GM19324 (cell line): ENCODE results near the gene HBB.
"Not testable (repeated sequence)": the region's sequence is repeated elsewhere in the genome, so short reads cannot be mapped to it uniquely, and the experiment has no call there.

ENCODE experiments used
- ATAC-seq: cut with Tn5 transposase; IDR thresholded peaks from one replicate; pipeline ENCODE4 v1.9.1; 2021; ENCODE audit warnings: mild to moderate bottlenecking, moderate library complexity; ENCODE audit not compliant: unreplicated experiment, low FRiP score

Gene HBB

DNA sequence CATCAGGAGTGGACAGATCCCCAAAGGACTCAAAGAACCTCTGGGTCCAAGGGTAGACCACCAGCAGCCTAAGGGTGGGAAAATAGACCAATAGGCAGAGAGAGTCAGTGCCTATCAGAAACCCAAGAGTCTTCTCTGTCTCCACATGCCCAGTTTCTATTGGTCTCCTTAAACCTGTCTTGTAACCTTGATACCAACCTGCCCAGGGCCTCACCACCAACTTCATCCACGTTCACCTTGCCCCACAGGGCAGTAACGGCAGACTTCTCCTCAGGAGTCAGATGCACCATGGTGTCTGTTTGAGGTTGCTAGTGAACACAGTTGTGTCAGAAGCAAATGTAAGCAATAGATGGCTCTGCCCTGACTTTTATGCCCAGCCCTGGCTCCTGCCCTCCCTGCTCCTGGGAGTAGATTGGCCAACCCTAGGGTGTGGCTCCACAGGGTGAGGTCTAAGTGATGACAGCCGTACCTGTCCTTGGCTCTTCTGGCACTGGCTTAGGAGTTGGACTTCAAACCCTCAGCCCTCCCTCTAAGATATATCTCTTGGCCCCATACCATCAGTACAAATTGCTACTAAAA is at the start of gene HBB:
Gene HBB (minus strand): TSS at position 340 of the 579 bp plus-strand sequence. CDS start 50 bp downstream, at position 290.
- ATAC-seq, result no peak

DNA sequence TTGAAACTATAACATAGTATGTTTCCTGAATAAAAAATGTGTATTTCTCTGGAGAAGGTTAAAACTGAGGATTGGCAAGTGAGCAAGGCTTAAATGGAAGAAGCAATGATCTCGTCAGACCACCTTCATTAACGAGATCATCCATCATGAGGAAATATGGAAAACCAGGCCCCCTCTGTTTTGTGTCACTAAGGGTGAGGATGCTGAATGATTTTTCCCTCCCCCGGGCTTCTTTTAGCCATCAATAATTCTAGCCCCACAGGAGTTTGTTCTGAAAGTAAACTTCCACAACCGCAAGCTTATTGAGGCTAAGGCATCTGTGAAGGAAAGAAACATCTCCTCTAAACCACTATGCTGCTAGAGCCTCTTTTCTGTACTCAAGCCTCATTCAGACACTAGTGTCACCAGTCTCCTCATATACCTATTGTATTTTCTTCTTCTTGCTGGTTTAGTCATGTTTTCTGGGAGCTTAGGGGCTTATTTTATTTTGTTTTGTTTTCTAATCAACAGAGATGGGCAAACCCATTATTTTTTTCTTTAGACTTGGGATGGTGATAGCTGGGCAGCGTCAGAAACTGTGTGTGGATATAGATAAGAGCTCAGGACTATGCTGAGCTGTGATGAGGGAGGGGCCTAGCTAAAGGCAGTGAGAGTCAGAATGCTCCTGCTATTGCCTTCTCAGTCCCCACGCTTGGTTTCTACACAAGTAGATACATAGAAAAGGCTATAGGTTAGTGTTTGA is 48.7 kb upstream of the HBB start:
- no peak for ATAC-seq

DNA sequence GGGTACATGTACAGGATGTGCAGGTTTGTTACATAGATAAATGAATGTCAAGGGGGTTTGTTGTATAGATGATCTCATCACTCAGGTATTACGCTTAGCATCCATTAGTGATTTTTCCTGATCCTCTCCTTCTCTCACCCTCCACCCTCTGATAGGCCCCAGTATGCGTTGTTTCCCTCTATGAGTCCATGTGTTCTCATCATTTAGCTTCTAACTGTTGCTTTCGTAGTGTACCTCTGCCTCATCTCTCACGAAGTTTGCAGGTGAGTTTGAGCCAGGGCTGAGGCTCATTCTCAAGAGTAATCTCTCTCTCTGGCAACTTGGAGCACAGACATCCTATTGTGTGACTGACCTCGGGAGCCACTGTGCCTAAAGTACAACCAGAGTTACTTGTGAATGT is 47.5 kb upstream of the HBB start:
- ATAC-seq, result no peak

DNA sequence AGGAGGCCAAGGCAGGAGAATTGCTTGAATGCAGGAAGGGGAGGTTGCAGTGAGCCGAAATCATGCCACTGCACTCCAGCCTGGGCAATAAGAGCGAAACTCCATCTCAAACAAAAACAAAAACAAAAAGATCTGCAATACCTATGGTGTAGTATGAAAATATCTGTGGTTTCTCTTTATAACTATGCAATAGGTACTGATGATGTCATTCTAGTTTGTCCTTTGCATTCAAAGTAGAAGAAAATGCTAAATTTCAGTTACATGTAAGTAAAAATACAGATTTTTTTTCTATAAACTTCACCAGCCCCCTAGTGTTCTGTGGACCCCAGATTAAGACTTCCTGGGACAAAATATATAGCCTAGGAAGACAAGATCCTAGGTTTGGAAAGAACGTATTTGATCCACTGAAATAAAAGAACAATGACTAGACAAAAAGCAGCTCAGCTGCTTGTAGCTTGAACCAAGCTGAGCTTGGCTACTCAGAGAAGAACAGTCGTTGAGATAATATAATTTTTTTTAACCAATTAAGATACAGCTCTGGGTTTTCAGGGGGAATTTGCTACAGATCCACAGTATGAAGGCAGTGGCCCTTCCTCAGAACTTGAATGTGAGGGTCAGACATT is 45.6 kb upstream of the HBB start:
- ATAC-seq, result no peak

GRCh38 chr11:5269715-5270147 is 42.9 kb upstream of the HBB start, which contains the start of gene HBE1:
HBE1 (minus strand) TSS chr11:5269945; CDS start chr11:5269890, 55 bp downstream.
- no peak for ATAC-seq

DNA sequence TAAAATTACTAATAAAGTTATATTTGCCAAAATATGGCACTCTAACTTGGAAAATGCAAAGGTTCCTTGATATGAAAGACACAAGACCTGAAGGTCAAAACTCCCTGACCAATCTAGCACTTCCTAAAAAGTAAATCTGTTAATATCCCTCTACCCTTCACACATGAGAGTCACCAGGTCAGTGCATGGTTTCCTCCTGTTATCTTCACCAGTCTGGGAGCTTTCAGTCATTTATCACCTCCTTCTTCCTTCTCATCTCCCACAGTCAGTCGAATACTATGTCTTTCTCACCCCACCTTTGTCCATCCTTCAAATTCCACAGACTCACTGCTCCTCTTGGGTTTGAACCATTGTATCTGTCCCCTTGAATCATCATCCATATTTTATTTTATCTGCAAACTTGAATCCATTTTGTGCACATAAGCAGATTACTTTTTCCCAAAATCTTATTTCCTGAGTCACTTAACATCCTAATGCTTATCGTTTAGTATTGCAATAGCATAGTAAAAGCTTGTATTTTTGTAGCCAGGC is 40.2 kb upstream of the HBB start:
- ATAC-seq, result no peak

DNA sequence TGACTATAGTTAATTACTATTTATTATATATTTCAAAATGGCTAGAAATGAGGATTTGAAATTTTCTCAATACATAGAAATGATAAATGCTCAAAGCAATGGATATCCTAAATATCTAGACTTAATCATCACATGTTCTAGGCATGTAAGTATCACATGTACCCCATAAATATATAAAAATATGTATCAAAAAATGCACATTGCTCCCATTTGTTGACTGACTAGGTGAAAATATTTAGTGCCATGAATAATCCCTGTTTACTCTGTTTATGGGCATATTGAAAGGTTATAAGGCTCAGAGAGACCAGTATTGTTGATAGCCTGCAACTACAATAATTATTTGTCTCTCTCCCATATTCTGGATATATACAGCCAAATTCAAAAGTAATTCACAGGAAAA is 39.7 kb upstream of the HBB start:
- ATAC-seq, result no peak

DNA sequence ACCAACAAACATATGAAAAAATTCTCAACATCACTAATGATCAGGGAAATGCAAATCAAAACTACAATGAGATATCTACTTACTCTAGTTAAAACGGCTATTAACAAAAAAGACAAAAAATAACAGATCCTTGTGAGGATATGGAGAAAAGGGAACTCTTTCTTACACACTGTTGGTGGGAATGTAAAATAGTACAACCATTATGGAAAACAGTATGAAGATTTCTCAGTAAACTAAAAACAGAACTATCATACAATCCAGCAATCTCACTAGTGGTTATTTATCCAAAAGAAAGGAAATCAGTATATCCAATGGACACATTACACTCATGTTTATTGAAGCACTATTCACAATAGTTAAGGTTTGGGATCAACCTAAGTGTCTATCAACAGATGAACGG is 39.0 kb upstream of the HBB start:
- ATAC-seq, result no peak

DNA sequence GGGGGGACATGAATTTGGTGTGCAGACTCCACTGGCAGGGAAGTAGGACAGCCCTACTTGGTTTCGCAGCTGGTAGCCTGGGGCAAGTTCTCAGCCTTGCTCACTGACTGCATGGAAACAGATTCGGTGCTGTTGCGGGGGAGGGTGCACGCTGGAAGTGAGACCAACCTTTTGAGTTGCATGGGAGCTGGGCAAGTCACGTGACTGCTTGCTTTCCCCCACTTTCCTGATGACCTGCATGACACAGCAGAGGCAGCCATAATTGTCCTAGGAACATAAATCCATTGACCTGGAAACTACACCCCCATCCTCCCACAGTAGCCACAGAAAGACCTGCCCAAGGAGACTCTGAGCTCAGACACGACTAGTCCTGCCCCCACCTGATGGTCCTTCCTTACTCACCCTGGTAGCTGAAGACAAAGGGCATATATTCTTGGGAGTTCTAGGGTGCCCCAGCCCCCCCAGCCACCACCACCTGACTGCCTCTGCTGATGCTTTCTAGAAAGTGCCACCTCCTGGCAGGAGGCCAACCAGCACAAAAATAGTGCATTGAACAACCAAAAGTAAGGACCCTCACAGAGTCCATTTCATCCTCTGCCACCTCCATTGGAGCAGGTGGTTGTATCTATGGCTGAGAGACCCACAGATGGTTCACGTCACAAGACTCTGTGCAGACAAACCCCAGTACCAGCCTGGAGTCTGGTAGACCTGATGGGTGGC is 31.8 kb upstream of the HBB start:
- no peak for ATAC-seq

DNA sequence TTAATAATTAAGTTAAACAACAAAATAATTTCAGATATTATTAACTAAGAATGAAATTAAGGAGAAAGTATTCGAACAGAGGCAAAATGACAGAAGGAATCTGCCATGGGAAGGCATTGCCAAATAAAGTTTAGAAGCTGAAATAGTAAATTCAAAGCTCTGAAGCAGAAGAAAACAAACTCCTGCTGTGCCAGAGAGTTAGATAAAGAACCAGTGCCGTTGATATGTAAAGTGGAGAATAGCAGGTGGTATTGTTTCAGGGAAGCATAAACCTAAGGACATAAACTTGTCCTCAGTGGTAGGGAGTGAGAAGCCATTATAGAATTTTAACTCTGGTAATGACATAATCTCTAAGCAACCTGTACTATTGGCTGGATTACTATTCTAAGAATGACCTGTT is 30.4 kb upstream of the HBB start:
- ATAC-seq, result no peak

DNA sequence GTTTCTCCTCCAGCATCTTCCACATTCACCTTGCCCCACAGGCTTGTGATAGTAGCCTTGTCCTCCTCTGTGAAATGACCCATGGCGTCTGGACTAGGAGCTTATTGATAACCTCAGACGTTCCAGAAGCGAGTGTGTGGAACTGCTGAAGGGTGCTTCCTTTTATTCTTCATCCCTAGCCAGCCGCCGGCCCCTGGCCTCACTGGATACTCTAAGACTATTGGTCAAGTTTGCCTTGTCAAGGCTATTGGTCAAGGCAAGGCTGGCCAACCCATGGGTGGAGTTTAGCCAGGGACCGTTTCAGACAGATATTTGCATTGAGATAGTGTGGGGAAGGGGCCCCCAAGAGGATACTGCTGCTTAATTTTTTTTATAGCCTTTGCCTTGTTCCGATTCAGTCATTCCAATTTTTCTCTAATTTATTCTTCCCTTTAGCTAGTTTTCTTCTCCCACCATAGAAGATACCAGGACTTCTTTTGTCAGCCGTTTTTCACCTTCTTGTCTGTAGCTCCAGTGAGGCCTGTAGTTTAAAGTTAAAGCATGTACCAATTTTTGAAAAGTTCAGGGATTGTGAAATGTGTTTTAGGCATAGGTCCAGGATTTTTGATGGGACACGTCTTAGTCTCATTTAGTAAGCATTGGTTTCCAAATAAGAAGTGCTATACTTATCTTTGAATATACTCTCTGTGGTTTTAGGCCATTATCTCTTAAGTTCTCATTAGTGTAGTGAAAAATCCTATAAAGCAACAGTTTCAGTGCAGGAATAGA is 28.0 kb upstream of the HBB start, which contains the start of gene HBG2:
Gene HBG2 (minus strand): TSS at position 136 of the 768 bp plus-strand sequence. CDS start 53 bp downstream, at position 83.
- not testable (repeated sequence) for ATAC-seq

DNA sequence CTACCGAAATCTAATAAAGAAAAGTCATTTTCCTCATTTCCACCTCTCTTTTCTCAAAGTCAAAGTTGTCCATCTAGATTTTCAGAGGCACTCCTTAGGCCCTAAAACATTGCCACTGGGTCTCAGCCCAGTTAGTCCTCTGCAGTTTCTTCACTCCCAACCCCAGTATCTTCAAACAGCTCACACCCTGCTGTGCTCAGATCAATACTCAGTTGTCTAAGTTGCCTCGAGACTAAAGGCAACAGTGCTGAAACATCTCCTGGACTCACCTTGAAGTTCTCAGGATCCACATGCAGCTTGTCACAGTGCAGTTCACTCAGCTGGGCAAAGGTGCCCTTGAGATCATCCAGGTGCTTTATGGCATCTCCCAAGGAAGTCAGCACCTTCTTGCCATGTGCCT is 27.2 kb upstream of the HBB start:
- not testable (repeated sequence) for ATAC-seq

DNA sequence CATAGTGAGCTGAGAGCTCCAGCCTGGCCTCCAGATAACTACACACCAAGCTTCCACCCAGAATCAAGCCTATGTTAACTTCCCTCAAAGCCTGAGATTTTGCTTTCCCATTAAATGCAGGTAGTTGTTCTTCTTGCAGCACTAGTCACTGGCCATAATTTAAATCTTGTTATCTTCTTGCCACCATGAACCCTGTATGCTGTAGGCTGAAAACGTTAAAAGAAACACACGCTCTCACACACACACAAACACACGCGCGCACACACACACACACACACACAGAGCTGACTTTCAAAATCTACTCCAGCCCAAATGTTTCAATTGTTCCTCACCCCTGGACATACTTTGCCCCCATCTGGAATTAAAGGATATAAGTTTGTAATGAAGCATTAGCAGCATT is 26.6 kb upstream of the HBB start:
- not testable (repeated sequence) for ATAC-seq

DNA sequence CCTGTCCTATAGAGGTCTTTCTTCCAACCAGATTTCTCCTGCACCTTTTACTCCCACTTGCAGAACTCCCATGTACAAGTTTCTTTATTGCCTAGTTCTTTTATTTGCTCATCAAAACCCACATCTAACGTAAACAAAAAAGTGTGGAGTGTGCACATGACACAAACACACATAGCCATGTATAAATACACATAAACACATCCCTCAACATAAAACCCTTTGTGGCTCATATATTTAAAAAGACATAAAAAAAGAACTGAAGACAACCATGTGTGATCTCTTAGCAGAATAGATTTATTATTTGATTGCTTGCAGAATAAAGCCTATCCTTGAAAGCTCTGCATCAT is 26.0 kb upstream of the HBB start:
- ATAC-seq, result no peak

- no peak for ATAC-seq
Observed at GRCh38 chr11:5252192-5252918, 25.5 kb upstream of the HBB start.

- ATAC-seq, result no peak
Observed at GRCh38 chr11:5251746-5252145, 24.9 kb upstream of the HBB start.

DNA sequence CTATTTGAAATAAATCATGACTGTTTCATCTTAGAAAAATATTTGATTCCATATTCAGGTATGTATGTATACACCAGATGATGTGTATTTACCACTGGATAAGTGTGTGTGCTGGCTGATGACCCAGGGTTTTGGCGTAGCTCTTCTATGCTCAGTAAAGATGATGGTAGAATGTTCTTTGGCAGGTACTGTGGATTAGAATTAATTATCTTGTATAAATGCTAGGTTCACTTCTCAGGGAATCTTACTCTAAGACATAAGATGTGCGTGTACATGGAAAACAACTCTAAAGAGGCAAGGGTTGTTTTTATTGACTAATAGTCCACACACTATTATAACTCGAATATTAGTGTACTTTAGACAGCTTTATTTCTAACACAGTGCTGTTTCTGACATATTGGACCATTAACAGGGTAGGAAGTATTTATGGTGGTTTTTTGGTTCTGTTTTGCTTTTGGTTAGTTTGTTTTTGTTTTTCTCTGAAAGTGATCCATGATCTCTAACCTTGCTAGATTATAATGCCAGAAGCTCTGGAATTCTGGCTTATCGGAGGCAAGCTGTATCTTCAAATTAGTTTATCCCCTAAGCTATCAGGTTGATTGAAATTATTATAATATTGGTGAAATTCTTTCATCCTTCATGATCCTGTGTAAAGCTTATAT is 23.8 kb upstream of the HBB start:
- no peak for ATAC-seq

DNA sequence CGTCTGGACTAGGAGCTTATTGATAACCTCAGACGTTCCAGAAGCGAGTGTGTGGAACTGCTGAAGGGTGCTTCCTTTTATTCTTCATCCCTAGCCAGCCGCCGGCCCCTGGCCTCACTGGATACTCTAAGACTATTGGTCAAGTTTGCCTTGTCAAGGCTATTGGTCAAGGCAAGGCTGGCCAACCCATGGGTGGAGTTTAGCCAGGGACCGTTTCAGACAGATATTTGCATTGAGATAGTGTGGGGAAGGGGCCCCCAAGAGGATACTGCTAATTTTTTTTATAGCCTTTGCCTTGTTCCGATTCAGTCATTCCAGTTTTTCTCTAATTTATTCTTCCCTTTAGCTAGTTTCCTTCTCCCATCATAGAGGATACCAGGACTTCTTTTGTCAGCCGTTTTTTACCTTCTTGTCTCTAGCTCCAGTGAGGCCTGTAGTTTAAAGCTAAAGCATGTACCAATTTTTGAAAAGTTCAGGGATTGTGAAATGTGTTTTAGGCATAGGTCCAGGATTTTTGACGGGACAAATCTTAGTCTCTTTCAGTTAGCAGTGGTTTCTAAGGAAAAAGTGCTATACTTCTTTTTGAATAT is 23.0 kb upstream of the HBB start, which contains the start of gene HBG1:
Gene HBG1 (minus strand): TSS at position 51 of the 590 bp plus-strand sequence. CDS start 53 bp downstream, outside the sequence.
- not testable (repeated sequence) for ATAC-seq
